Stomach (tissue), 4 donors: Measurements from ENCODE around the gene RD3L.

Experiments used
- EP300 ChIP-seq: sonication (generic); formaldehyde crosslinking; IDR thresholded peaks from one replicate; pipeline ENCODE4 v1.6.1; 2017; ENCODE audit warnings: antibody characterized with exemption
- POLR2A ChIP-seq, 4 donors: fragments of 450-650 bp; IDR thresholded peaks; one replicate each; pipeline ENCODE4 v1.6.1; 2016; ENCODE audit warnings: antibody characterized with exemption in 4 of 4, control low read depth in 2 of 4, mild to moderate bottlenecking in 1 of 4, moderate library complexity in 1 of 4
- POLR2AphosphoS5 ChIP-seq, 3 donors: sonication (generic); formaldehyde crosslinking; IDR thresholded peaks; one replicate each; pipeline ENCODE4 v1.6.1; 2016; ENCODE audit warnings: antibody characterized with exemption in 3 of 3
- TF ChIP-seq, protein P1 (sequence below), 7 experiments: fragments of 450-650 bp in 4 of 7; fragments of 200-600 bp in 3 of 7; sonication (generic) in 3 of 7; IDR thresholded peaks; one replicate each; pipeline ENCODE4 v1.5.1; 2016 to 2019; ENCODE audit warnings: antibody characterized with exemption in 7 of 7, control low read depth in 2 of 7, mild to moderate bottlenecking in 1 of 7

GRCh38 chr14:103904493-103905107, 37.7 kb downstream of the RD3L start:
- TF ChIP-seq, protein P1, sequence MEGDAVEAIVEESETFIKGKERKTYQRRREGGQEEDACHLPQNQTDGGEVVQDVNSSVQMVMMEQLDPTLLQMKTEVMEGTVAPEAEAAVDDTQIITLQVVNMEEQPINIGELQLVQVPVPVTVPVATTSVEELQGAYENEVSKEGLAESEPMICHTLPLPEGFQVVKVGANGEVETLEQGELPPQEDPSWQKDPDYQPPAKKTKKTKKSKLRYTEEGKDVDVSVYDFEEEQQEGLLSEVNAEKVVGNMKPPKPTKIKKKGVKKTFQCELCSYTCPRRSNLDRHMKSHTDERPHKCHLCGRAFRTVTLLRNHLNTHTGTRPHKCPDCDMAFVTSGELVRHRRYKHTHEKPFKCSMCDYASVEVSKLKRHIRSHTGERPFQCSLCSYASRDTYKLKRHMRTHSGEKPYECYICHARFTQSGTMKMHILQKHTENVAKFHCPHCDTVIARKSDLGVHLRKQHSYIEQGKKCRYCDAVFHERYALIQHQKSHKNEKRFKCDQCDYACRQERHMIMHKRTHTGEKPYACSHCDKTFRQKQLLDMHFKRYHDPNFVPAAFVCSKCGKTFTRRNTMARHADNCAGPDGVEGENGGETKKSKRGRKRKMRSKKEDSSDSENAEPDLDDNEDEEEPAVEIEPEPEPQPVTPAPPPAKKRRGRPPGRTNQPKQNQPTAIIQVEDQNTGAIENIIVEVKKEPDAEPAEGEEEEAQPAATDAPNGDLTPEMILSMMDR (IDR thresholded peaks at IDR 0.05) = no peak
- TF ChIP-seq POLR2A (IDR thresholded peaks at IDR 0.05) (no peak), EP300 (no peak), POLR2AphosphoS5 (IDR thresholded peaks at IDR 0.05) (no peak)
